Suprapubic skin (tissue), 4 donors: ENCODE results near the gene IFNA14. TPM values are rescaled to one million over a fixed set of nuclear protein-coding genes. Genes with fewer than 3 reads are reported as not detected.

Source experiments
- DNase-seq, 2 donors: peaks; one replicate each; pipeline ENCODE4 v3.0.0-alpha.2; 2019; ENCODE audit warnings: low spot score in 2 of 2
- H3K27ac ChIP-seq: fragments of 200-600 bp; sonication (generic); one replicate; pipeline ENCODE4 v1.5.1; 2019
- H3K27me3 ChIP-seq: fragments of 200-600 bp; sonication (generic); one replicate; pipeline ENCODE4 v1.5.1; 2019
- H3K36me3 ChIP-seq: fragments of 200-600 bp; sonication (generic); one replicate; pipeline ENCODE4 v1.5.1; 2019
- H3K4me1 ChIP-seq: fragments of 200-600 bp; sonication (generic); one replicate; pipeline ENCODE4 v1.5.1; 2019
- H3K4me3 ChIP-seq: fragments of 200-600 bp; sonication (generic); one replicate; pipeline ENCODE4 v1.5.1; 2019; ENCODE audit warnings: mild to moderate bottlenecking
- H3K9me3 ChIP-seq: fragments of 200-600 bp; sonication (generic); one replicate; pipeline ENCODE4 v1.5.1; 2019
- EP300 ChIP-seq: sonication (generic); formaldehyde crosslinking; IDR thresholded peaks from one replicate; pipeline ENCODE4 v1.6.1; 2017; ENCODE audit warnings: antibody characterized with exemption
- POLR2A ChIP-seq, 2 donors: fragments of 450-650 bp; IDR thresholded peaks; one replicate each; pipeline ENCODE4 v1.6.1; 2017; ENCODE audit warnings: antibody characterized with exemption in 2 of 2, mild to moderate bottlenecking in 2 of 2, moderate library complexity in 2 of 2
- POLR2AphosphoS5 ChIP-seq, 3 donors: sonication (generic); formaldehyde crosslinking; IDR thresholded peaks; one replicate each; pipeline ENCODE4 v1.6.1; 2017; ENCODE audit warnings: antibody characterized with exemption in 3 of 3
- WGBS: methylation state at CpG from one replicate; pipeline ENCODE4 v1.1.5; 2018; 5-methylcytosine and 5-hydroxymethylcytosine counted together
- total RNA-seq, 4 donors: library from RNA; depleted of rRNA; stranded (reverse); fragments of >200 nt; gene quantifications; one replicate each; pipeline ENCODE4 v1.1.0, GENCODE V29; 2016
- TF ChIP-seq, protein P1 (sequence below), 2 donors: fragments of 200-600 bp in 1 of 2; fragments of 450-650 bp in 1 of 2; sonication (generic) in 1 of 2; IDR thresholded peaks; one replicate each; pipeline ENCODE4 v1.5.1; 2016 to 2019; ENCODE audit warnings: antibody characterized with exemption in 2 of 2, mild to moderate bottlenecking in 1 of 2, moderate library complexity in 1 of 2

Gene IFNA14
- not detected for total RNA-seq

DNA sequence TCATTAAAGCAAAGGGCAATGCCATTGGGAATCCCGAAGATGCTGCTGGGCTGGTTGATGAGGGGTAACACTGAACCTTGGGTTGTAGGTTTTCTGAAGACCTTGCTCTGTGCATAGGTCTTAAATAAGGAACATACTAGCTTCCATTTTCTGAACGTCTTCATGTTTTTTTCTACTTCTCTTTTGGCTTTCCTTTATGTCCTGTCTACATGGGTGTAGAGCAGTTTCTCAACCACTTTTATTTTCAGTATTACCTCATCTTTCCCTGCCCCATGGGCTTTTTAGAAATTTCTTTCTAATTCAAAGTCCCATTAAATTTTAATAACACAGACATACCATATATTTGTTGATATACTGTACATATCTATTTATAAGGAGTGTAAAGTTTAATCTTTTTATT lies at the start of gene IFNA14:
Gene IFNA14, minus strand, starts transcription at position 95 of the 400 bp plus-strand sequence. Its CDS starts 70 bp downstream, at position 25.
- Histone ChIP-seq H3K27ac (no peak within 1 kb of the TSS), H3K4me1 (no peaks in the 10 kb centered on the region), H3K36me3 (no peaks in the 10 kb centered on the region), H3K9me3 (no peaks in the 10 kb centered on the region), H3K27me3 (no peaks in the 10 kb centered on the region), H3K4me3 (no peak within 1 kb of the TSS)
- no peak for DNase-seq
- TF ChIP-seq, protein P1, sequence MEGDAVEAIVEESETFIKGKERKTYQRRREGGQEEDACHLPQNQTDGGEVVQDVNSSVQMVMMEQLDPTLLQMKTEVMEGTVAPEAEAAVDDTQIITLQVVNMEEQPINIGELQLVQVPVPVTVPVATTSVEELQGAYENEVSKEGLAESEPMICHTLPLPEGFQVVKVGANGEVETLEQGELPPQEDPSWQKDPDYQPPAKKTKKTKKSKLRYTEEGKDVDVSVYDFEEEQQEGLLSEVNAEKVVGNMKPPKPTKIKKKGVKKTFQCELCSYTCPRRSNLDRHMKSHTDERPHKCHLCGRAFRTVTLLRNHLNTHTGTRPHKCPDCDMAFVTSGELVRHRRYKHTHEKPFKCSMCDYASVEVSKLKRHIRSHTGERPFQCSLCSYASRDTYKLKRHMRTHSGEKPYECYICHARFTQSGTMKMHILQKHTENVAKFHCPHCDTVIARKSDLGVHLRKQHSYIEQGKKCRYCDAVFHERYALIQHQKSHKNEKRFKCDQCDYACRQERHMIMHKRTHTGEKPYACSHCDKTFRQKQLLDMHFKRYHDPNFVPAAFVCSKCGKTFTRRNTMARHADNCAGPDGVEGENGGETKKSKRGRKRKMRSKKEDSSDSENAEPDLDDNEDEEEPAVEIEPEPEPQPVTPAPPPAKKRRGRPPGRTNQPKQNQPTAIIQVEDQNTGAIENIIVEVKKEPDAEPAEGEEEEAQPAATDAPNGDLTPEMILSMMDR (IDR thresholded peaks at IDR 0.05), result no peak
- TF ChIP-seq POLR2AphosphoS5 (IDR thresholded peaks at IDR 0.05) (no peak), EP300 (no peak), POLR2A (IDR thresholded peaks at IDR 0.05) (no peak)
- 82% methylated on average over 2 of the region's 2 CpGs for WGBS

DNA sequence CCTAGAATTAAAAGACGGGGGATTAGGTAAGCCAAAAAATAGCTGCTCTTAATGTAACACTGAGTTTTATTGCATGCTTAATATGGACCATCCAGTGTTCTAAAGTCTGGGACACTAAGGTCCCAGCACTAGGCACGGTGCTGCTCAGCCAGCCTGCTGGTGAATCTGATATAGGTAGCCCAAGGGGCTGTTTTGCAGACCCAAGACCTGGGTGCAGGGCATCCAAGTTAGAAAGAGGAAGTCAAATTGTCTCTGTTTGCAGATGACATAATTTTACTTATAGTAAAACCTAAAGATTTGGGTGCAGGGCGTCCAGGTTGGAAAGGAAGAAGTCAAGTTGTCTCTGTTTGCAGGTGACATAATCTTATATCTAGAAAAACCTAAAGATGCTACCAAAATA lies 47.5 kb upstream of the IFNA14 start:
- Histone ChIP-seq H3K9me3 (no peaks in the 10 kb centered on the region), H3K27ac (no peak overlapping the region), H3K4me3 (no peak overlapping the region), H3K4me1 (no peaks in the 10 kb centered on the region), H3K36me3 (no peaks in the 10 kb centered on the region), H3K27me3 (no peaks in the 10 kb centered on the region)
- TF ChIP-seq POLR2AphosphoS5 (IDR thresholded peaks at IDR 0.05) (no peak), POLR2A (IDR thresholded peaks at IDR 0.05) (no peak), EP300 (no peak)
- TF ChIP-seq, protein P1 (IDR thresholded peaks at IDR 0.05), result no peak
- 73% methylated on average over 3 of the region's 3 CpGs for WGBS
- DNase-seq, result no peak

DNA sequence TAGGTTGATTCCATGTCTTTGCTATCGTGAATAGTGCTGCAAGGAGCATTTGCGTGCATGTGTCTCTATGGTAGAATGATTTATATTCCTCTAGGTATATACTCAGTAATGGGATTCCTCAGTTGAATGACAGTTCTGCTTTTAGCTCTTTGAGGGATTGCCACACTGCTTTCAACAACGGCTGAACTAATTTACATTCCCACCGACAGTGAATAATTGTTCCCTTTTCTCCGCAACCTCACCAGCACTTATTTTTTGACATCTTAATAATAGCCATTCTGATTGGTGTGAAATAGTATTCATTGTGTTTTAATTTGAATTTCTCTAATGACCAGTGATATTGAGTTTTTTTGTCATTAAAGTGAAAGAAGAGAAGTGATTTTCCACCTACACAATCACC lies 46.9 kb upstream of the IFNA14 start:
- no peaks in the 10 kb centered on the region for H3K27me3 ChIP-seq
- H3K9me3 ChIP-seq, result no peaks in the 10 kb centered on the region
- H3K4me1 ChIP-seq, result no peaks in the 10 kb centered on the region
- H3K27ac ChIP-seq, result no peak overlapping the region
- WGBS, result 77% methylated on average over 5 of the region's 5 CpGs
- no peak for DNase-seq
- TF ChIP-seq EP300 (no peak), POLR2A (IDR thresholded peaks at IDR 0.05) (no peak), POLR2AphosphoS5 (IDR thresholded peaks at IDR 0.05) (no peak)
- TF ChIP-seq, protein P1 (IDR thresholded peaks at IDR 0.05), result no peak
- H3K36me3 ChIP-seq, result no peaks in the 10 kb centered on the region
- no peak overlapping the region for H3K4me3 ChIP-seq

DNA sequence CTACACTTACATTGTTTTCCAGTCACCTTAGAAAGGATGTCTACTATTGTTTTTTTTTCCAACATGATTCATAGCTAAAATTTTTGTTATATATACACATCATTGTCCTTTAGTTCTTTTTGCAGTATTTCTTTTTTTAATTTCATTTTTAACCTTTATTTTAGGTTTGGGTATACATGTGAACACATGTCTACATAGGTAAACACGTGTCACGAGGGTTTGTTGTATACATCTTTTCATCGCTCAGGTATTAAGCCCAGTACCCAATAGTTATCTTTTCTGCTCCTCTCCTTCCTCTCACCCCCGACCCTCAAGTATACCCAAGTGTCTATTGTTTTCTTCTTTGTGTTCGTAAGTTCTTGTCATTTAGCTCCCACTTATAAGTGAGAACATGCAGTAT lies 46.3 kb upstream of the IFNA14 start:
- Histone ChIP-seq H3K4me1 (no peaks in the 10 kb centered on the region), H3K36me3 (no peaks in the 10 kb centered on the region), H3K27me3 (peaks cover 3% of the 10 kb centered on the region), H3K4me3 (no peak overlapping the region), H3K9me3 (no peaks in the 10 kb centered on the region), H3K27ac (no peak overlapping the region)
- DNase-seq, result no peak
- 91% methylated on average over 5 of the region's 5 CpGs for WGBS
- TF ChIP-seq POLR2AphosphoS5 (IDR thresholded peaks at IDR 0.05) (no peak), POLR2A (IDR thresholded peaks at IDR 0.05) (no peak), EP300 (no peak)
- TF ChIP-seq, protein P1 (IDR thresholded peaks at IDR 0.05), result no peak

DNA sequence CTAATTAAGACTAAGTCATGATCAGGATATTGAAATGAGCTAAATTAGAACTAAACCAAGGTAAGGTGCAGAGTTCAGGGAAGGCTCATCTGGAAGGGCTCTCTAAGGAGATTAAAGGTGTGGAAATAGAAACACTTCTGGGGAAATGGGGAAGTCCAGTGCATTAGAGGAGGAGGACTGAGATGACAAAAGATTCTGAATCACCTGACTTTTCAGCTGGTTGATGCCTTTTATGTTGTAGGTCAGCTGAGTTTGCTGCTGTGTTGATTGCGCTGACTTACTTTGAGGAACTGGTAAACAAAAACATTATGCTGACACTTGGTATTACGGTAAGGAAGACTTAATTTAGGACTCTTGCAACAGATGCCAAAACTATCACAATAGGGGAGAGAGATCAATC lies 41.5 kb upstream of the IFNA14 start:
- no peak for DNase-seq
- Histone ChIP-seq H3K36me3 (no peaks in the 10 kb centered on the region), H3K4me3 (no peak overlapping the region), H3K4me1 (no peaks in the 10 kb centered on the region), H3K9me3 (no peaks in the 10 kb centered on the region), H3K27me3 (peaks cover 6% of the 10 kb centered on the region), H3K27ac (no peak overlapping the region)
- TF ChIP-seq, protein P1 (IDR thresholded peaks at IDR 0.05), result no peak
- TF ChIP-seq POLR2AphosphoS5 (IDR thresholded peaks at IDR 0.05), result no peak
- no peak for TF ChIP-seq EP300
- TF ChIP-seq POLR2A (IDR thresholded peaks at IDR 0.05), result no peak
- 26% methylated on average over 2 of the region's 2 CpGs for WGBS
